Activated CD4-positive, alpha-beta memory T cell treated with anti-CD3 and anti-CD28 coated beads, Interleukin-2, amount 10 ng/mL, durations not matched to agents 7 days and 5 days (primary cell): ENCODE data around the gene PCSK6. TPM values are rescaled to one million over a fixed set of nuclear protein-coding genes. Genes with fewer than 3 reads are reported as not detected.
"Not testable (repeated sequence)": the region's sequence is repeated elsewhere in the genome, so short reads cannot be mapped to it uniquely, and the experiment has no call there.

Experiments
- CTCF ChIA-PET: fragments of 350-600 bp; sonication (Branson Sonifier 250); formaldehyde crosslinking; loops from one replicate; lab custom pipeline; 2021; ENCODE audit warnings: antibody characterized with exemption, inconsistent platforms; lab: Charles Lee
- POLR2A ChIA-PET: fragments of 350-600 bp; sonication (Branson Sonifier 250); formaldehyde crosslinking; loops from one replicate; lab custom pipeline; 2021; ENCODE audit warnings: antibody characterized with exemption; lab: Charles Lee
- DNase-seq: peaks from one replicate; pipeline ENCODE4 v3.0.0-alpha.2; 2020
- H3K27ac Mint-ChIP-seq: one replicate; pipeline ENCODE4 v1.8.0; 2021; ENCODE audit warnings: mild to moderate bottlenecking, mixed read lengths
- H3K27me3 Mint-ChIP-seq: one replicate; pipeline ENCODE4 v1.8.0; 2021; ENCODE audit warnings: mixed read lengths
- H3K36me3 Mint-ChIP-seq: one replicate; pipeline ENCODE4 v1.8.0; 2021; ENCODE audit warnings: low read depth, mixed read lengths
- H3K4me1 Mint-ChIP-seq: one replicate; pipeline ENCODE4 v1.8.0; 2021; ENCODE audit warnings: mixed read lengths
- H3K4me3 Mint-ChIP-seq: one replicate; pipeline ENCODE4 v1.8.0; 2021; ENCODE audit warnings: mild to moderate bottlenecking, mixed read lengths
- H3K9me3 Mint-ChIP-seq: one replicate; pipeline ENCODE4 v1.8.0; 2021; ENCODE audit warnings: mixed read lengths
- total RNA-seq, 2 experiments: library from RNA; stranded (reverse); gene quantifications; one replicate each; pipeline ENCODE4 v1.2.3, GENCODE V29; 2021

The PCSK6 gene
- total RNA-seq, 2 experiments from 2014 or later, result 0.53 to 0.58 TPM

GRCh38 chr15:101368861-101369642 lies 120.5 kb downstream of the PCSK6 start:
- ChIA-PET POLR2A (no interaction called here), CTCF (no interaction called here)
- H3K27ac Mint-ChIP-seq, result no peak overlapping the region
- no peaks in the 10 kb centered on the region for H3K4me1 Mint-ChIP-seq
- H3K27me3 Mint-ChIP-seq, result peaks cover 20% of the 10 kb centered on the region
- H3K36me3 Mint-ChIP-seq, result no peaks in the 10 kb centered on the region
- H3K9me3 Mint-ChIP-seq, result peaks cover under 1% of the 10 kb centered on the region
- DNase-seq, result no peak
- no peak overlapping the region for H3K4me3 Mint-ChIP-seq

GRCh38 chr15:101368086-101368780 lies 121.3 kb downstream of the PCSK6 start:
- DNase-seq, result no peak
- H3K36me3 Mint-ChIP-seq, result no peaks in the 10 kb centered on the region
- peaks cover 16% of the 10 kb centered on the region for H3K27me3 Mint-ChIP-seq
- no peak overlapping the region for H3K27ac Mint-ChIP-seq
- H3K4me1 Mint-ChIP-seq, result no peaks in the 10 kb centered on the region
- POLR2A ChIA-PET, result no interaction called here
- H3K9me3 Mint-ChIP-seq, result peaks cover 2% of the 10 kb centered on the region
- no peak overlapping the region for H3K4me3 Mint-ChIP-seq
- CTCF ChIA-PET, result no interaction called here

GRCh38 chr15:101366853-101367252 lies 122.7 kb downstream of the PCSK6 start:
- DNase-seq, result no peak
- Mint-ChIP-seq H3K27ac (no peak overlapping the region), H3K9me3 (peaks cover 2% of the 10 kb centered on the region), H3K4me1 (no peaks in the 10 kb centered on the region), H3K4me3 (no peak overlapping the region), H3K27me3 (peaks cover 8% of the 10 kb centered on the region), H3K36me3 (no peaks in the 10 kb centered on the region)
- ChIA-PET CTCF (no interaction called here), POLR2A (no interaction called here)

- no peak overlapping the region for H3K27ac Mint-ChIP-seq
- ChIA-PET CTCF (no interaction called here), POLR2A (no interaction called here)
- H3K27me3 Mint-ChIP-seq, result peaks cover 8% of the 10 kb centered on the region
- H3K4me3 Mint-ChIP-seq, result no peak overlapping the region
- no peak for DNase-seq
- no peaks in the 10 kb centered on the region for H3K36me3 Mint-ChIP-seq
- H3K9me3 Mint-ChIP-seq, result peaks cover 2% of the 10 kb centered on the region
- peaks cover 8% of the 10 kb centered on the region for H3K4me1 Mint-ChIP-seq
Observed at GRCh38 chr15:101362986-101363566, 126.4 kb downstream of the PCSK6 start.

- ChIA-PET CTCF (no interaction called here), POLR2A (interaction anchor here (0.7 kb wide), 1 partner anchor 9 kb away, joined by 4 read pairs; no protein-coding TSS in a partner anchor)
- Mint-ChIP-seq H3K36me3 (no peaks in the 10 kb centered on the region), H3K27ac (no peak overlapping the region), H3K4me3 (no peak overlapping the region), H3K9me3 (peaks cover 2% of the 10 kb centered on the region), H3K4me1 (peaks cover 8% of the 10 kb centered on the region), H3K27me3 (peaks cover 8% of the 10 kb centered on the region)
- DNase-seq, result no peak
Observed at GRCh38 chr15:101362359-101362758, 127.1 kb downstream of the PCSK6 start.

GRCh38 chr15:101361418-101361817 lies 128.1 kb downstream of the PCSK6 start:
- CTCF ChIA-PET, result no interaction called here
- Mint-ChIP-seq H3K36me3 (no peaks in the 10 kb centered on the region), H3K27me3 (peaks cover 8% of the 10 kb centered on the region), H3K27ac (no peak overlapping the region), H3K4me3 (no peak overlapping the region), H3K9me3 (peaks cover 2% of the 10 kb centered on the region), H3K4me1 (peaks cover 8% of the 10 kb centered on the region)
- DNase-seq, result no peak
- POLR2A ChIA-PET, result no interaction called here

- peaks cover 2% of the 10 kb centered on the region for H3K9me3 Mint-ChIP-seq
- POLR2A ChIA-PET, result no interaction called here
- peaks cover 8% of the 10 kb centered on the region for H3K4me1 Mint-ChIP-seq
- CTCF ChIA-PET, result interaction anchor here (0.8 kb wide), 1 partner anchor 62 kb away, joined by 3 read pairs; no protein-coding TSS in a partner anchor
- H3K27ac Mint-ChIP-seq, result no peak overlapping the region
- H3K4me3 Mint-ChIP-seq, result no peak overlapping the region
- no peaks in the 10 kb centered on the region for H3K36me3 Mint-ChIP-seq
- H3K27me3 Mint-ChIP-seq, result peaks cover under 1% of the 10 kb centered on the region
- no peak for DNase-seq
Observed at GRCh38 chr15:101359365-101359947, 130.1 kb downstream of the PCSK6 start.

GRCh38 chr15:101358895-101359294 lies 130.6 kb downstream of the PCSK6 start:
- Mint-ChIP-seq H3K4me1 (peaks cover 8% of the 10 kb centered on the region), H3K27ac (no peak overlapping the region), H3K4me3 (no peak overlapping the region), H3K36me3 (no peaks in the 10 kb centered on the region), H3K9me3 (no peaks in the 10 kb centered on the region), H3K27me3 (no peaks in the 10 kb centered on the region)
- no peak for DNase-seq
- POLR2A ChIA-PET, result no interaction called here
- CTCF ChIA-PET, result interaction anchor here (0.8 kb wide), 1 partner anchor 61 kb away, joined by 3 read pairs; no protein-coding TSS in a partner anchor

GRCh38 chr15:101357885-101358284 lies 131.6 kb downstream of the PCSK6 start:
- Mint-ChIP-seq H3K9me3 (no peaks in the 10 kb centered on the region), H3K36me3 (no peaks in the 10 kb centered on the region), H3K4me1 (peaks cover 8% of the 10 kb centered on the region), H3K4me3 (no peak overlapping the region), H3K27me3 (no peaks in the 10 kb centered on the region), H3K27ac (no peak overlapping the region)
- DNase-seq, result no peak
- POLR2A ChIA-PET, result no interaction called here
- CTCF ChIA-PET, result no interaction called here

GRCh38 chr15:101357333-101357732 lies 132.2 kb downstream of the PCSK6 start:
- H3K36me3 Mint-ChIP-seq, result no peaks in the 10 kb centered on the region
- no peak overlapping the region for H3K27ac Mint-ChIP-seq
- H3K27me3 Mint-ChIP-seq, result no peaks in the 10 kb centered on the region
- no peak for DNase-seq
- H3K4me3 Mint-ChIP-seq, result no peak overlapping the region
- ChIA-PET CTCF (interaction anchor here (0.6 kb wide), 1 partner anchor 59 kb away, joined by 3 read pairs; no protein-coding TSS in a partner anchor), POLR2A (no interaction called here)
- peaks cover 8% of the 10 kb centered on the region for H3K4me1 Mint-ChIP-seq
- H3K9me3 Mint-ChIP-seq, result no peaks in the 10 kb centered on the region

GRCh38 chr15:101356512-101357172 lies 132.9 kb downstream of the PCSK6 start:
- H3K27me3 Mint-ChIP-seq, POLR2A ChIA-PET, H3K9me3 Mint-ChIP-seq, H3K27ac Mint-ChIP-seq, H3K36me3 Mint-ChIP-seq, H3K4me3 Mint-ChIP-seq, H3K4me1 Mint-ChIP-seq, DNase-seq: not testable (repeated sequence)
- CTCF ChIA-PET, result interaction anchor here (0.6 kb wide), 1 partner anchor 59 kb away, joined by 3 read pairs; no protein-coding TSS in a partner anchor

GRCh38 chr15:101355678-101356464 lies 133.6 kb downstream of the PCSK6 start:
- ChIA-PET CTCF (no interaction called here), POLR2A (no interaction called here)
- H3K4me3 Mint-ChIP-seq, result no peak overlapping the region
- no peak overlapping the region for H3K27ac Mint-ChIP-seq
- no peaks in the 10 kb centered on the region for H3K9me3 Mint-ChIP-seq
- no peaks in the 10 kb centered on the region for H3K36me3 Mint-ChIP-seq
- no peaks in the 10 kb centered on the region for H3K4me1 Mint-ChIP-seq
- H3K27me3 Mint-ChIP-seq, result peaks cover 1% of the 10 kb centered on the region
- no peak for DNase-seq
